ENCODE results near the gene STK24.

STK24 gene

DNA sequence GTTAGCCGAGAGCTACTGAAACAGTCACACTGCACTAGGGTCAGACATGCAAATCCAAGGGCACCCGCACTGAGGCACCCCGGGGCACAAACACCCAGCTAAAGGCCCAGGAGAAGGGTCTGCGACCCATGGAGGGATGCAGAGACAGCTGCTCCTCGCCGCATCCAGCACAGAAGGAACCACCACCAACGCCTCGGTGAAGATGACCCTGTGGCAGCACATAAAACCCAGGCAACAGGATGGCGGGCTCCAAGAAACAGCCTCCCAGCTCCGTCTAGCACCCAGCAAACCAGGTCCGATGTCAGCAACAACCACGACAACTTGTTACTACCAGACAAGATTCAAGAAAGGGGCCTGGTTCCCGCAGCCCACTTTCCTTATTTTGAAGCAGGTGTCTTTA is 82.1 kb downstream of the STK24 start:
- in situ Hi-C loops (cut with MboI; ENCODE audit: low sequenced_read_pairs): no loop called here

DNA sequence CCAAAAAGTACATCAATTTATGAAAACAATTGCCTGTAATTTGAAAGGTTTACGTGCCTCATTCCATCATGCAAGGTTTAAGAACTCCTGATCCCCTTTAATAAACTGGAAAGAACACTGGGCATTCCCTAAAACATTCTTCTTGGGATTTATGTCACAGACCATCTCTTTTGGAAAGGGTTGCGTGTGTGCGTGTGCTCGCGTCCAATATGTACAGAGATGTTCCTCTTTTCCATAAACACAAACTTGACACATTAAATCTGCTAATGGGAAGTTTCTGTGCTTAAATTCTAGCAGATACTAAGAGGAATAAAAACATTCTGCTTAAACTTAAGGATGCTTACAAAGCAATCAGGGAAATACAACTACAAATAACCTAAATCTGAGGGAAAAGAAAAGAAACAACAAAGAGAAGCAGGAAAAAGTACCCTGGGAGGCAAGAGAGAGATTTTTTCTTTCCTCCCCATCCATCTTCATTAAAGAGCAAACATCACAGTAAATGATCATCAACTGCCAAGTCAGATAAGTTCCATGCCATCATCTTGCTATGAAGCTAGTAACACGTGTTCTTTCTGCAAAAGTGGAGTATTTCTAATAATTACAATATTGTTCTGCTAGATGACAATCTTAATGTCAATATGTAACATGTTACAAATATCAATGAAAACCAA is 83.7 kb downstream of the STK24 start:
- in situ Hi-C loops (cut with MboI; ENCODE audit: low sequenced_read_pairs): no loop called here

DNA sequence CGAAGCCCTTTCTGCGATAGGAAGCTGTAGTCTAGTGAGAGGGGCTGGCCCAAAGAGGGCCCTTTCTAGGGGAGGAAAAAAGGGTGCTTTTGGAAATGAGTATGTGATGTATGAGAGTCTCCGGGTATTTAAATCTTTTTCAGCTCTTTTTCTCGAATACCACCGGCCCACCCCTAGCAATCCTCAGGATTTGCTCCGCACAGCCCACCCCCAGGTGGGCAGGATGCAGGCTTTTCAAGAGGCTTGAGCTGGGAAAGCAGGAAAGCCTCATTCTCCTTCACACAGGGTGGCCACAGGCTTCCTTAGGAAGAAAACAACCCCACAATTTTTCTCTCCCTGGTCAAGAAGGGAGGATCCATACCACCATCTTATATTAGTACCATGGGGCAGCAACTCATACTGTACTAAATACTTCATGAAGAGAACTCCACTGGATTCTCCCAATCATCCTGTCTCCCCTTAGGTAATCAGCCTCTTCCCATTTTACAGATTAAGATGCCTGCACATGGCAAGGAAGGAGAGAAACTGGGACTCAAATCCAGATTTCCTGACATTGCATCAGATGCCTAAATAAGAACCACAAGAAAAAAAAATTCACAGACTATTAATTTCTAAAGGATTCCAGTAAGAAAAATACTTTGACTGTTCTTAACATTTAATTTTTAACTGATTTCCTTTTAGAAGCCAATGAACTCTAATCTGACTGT is 84.4 kb downstream of the STK24 start:
- in situ Hi-C loops (cut with MboI; ENCODE audit: low sequenced_read_pairs): no loop called here

- in situ Hi-C loops (cut with MboI; ENCODE audit: low sequenced_read_pairs): no loop called here
Observed at GRCh38 chr13:98490866-98491265, 86.0 kb downstream of the STK24 start.

GRCh38 chr13:98490195-98490836 is 86.6 kb downstream of the STK24 start:
- in situ Hi-C loops (cut with MboI; ENCODE audit: low sequenced_read_pairs): no loop called here

DNA sequence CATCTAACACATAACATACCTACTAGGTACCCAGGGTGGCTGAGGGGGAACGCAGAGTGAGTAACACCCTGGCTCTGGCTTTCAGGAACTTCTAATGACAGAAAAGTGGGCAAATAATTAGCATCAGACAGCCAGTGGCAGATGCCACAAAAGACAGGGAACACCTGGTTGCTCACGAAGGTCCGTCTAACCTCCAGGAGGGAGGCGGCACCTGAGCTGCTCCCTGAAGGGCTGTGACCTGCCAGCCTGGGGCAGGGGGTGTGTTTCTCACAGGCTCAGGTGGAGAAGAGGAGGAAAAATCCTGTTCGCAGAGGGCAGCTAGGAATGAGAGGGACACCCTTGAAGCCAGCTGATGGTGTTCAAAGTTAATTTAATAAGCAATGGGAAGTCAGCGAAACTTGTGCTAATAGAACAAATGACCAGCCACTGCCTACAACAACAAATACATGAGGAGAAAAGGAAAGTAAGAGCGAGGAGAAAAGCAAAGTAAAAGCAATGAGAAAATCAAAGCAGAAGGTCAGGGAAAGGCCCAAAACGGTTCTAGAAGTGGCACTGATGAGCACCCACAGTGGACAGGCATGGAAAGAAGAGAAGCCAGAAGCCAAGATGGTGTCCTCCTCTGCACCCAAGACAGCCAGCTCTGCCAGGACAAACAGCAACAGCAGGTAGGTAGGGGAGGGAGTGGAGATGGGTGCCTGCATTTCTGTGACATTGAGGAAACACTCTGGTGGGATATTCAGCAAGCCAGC is 87.3 kb downstream of the STK24 start:
- in situ Hi-C loops (cut with MboI; ENCODE audit: low sequenced_read_pairs): no loop called here

DNA sequence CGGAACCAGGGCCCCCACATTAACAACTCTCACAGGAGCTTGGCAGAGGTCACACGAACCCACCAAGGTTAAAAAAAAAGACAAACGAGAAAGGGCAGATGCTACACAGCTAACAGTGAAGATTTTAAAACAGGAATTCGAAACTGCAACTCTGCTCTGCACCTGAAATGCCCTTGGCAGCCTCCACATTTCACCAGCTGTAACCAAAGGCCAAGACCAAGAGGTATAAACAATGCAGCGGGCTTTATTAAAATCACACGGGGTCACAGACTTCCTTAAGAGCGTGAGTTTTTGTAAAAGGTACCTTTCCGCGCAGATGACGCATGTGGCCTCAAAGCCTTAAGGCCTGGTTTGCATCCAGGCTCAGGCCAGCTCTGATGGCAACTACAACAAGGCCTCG is 88.2 kb downstream of the STK24 start:
- in situ Hi-C loops (cut with MboI; ENCODE audit: low sequenced_read_pairs): no loop called here

DNA sequence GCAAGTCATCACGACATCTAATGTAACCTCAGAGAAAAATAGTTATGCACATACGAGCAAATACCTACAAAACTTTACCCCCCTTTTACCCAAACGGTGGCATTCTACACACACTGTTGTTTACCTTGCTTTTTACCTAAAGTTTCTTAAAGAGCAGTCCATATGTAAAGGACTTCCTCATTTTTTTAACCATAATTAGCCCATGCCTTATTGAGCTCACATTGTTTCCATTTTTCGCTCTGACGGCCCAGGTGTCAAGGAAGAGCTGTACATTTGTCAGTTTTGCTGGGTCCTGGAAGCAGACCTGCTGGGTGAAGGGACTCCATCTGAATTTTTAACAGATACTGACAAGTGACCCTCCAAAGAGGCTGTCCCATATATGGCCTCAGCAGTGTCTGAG is 89.4 kb downstream of the STK24 start:
- in situ Hi-C loops (cut with MboI; ENCODE audit: low sequenced_read_pairs): no loop called here

GRCh38 chr13:98487016-98487415 is 89.9 kb downstream of the STK24 start:
- in situ Hi-C loops (cut with MboI; ENCODE audit: low sequenced_read_pairs): no loop called here

GRCh38 chr13:98486412-98486811 is 90.5 kb downstream of the STK24 start:
- in situ Hi-C loops (cut with MboI; ENCODE audit: low sequenced_read_pairs): no loop called here

DNA sequence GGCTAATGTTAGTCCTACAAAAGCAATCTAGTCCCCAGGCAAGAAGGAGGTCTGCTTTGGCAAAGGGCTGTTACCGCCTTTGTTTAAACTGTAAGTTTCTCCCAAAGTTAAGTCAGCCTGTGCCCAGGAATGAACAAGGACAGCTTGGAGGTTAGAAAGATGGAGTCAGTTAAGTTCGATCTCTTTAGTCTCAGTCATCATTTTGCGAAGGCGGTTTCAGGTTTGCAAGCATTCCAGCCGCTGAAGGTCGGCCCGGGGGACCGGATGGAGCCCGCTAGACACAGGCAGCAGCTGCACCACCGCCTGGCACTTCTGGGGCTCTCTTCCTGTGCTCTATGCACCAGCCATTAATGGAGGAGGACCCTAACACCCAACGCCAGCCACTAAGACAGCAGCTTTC is 91.3 kb downstream of the STK24 start:
- in situ Hi-C loops (cut with MboI; ENCODE audit: low sequenced_read_pairs): no loop called here

DNA sequence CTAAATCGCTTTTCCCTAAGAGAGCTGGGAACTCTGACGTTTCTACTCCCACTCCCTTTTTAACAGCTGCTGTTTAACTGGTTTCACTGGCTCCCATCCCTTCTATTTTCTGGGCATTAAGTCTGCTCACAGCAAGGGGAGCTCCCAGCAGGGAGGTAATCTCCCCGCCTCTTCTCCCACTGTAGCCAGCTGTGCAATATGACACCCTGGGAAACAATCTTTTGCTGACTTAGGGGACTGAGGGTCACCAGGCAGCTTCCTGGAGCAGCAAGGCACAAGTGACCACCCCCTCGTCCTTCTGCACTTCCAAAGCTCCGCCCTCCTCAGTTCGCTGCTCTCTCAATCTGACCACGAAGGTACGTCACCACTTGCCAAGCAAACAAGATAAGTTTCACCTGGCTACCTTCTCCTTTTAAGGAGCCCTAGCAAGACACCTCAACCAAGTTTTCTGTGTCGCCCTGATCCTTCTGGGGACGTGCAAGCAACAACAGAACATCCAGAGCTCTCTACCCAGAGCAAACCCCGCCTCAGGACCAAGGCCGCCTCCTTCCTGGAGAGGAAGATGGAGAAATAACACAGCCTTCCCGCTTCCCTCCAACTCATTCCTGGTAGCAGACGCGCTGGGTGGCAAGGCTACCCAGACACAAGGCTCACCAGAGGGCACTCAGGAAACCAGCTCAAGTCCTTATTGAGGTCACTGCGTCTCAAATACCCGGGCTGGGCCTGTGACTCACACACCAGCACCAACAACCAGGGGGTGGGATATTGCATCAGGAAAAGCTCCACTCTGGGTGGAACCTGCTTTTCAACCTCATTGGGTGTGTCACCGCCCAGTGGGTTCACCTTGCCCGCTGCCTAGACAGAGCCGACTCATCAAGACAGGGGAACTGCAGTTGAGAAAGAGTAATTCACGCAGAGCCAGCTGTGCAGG is 92.4 kb downstream of the STK24 start:
- in situ Hi-C loops (cut with MboI; ENCODE audit: low sequenced_read_pairs): no loop called here

DNA sequence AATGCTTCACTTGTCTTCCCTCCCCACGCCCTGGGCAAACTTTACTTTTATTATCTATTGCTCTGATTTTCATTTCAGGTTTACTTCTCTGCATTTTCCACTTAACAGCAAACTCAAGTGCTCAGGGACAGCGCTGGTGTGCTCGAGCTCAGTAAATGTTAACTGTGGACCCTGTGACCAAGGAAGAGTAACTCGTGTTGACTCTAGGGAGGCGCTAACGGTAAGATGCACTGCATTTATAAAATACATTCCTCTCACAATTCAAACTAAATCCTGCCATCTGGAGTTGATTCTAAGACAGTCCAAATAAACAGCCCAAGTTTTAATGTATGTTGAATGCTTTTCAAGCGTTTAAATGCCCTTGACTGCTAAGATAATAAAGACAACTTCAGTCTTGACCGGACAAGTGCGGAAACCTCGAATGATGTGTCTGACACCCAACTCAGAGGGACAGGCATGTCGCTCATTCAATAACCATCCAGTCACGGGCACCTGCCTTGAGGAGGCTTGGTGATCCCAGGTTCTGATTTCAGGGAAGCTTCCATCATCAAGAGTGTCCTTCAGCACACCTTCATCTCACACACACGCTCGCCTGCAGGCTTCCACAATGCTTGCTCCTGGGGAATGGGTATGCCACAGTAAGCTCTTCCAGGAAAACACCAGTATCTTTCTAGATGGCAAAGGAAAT is 93.2 kb downstream of the STK24 start:
- in situ Hi-C loops (cut with MboI; ENCODE audit: low sequenced_read_pairs): no loop called here

GRCh38 chr13:98482476-98483444 is 94.1 kb downstream of the STK24 start:
- in situ Hi-C loops (cut with MboI; ENCODE audit: low sequenced_read_pairs): no loop called here

- in situ Hi-C loops (cut with MboI; ENCODE audit: low sequenced_read_pairs): no loop called here
Observed at GRCh38 chr13:98480915-98481877, 95.7 kb downstream of the STK24 start.

GRCh38 chr13:98479496-98480003 is 97.4 kb downstream of the STK24 start:
- in situ Hi-C loops (cut with MboI; ENCODE audit: low sequenced_read_pairs): no loop called here
